Measurements from ENCODE around the gene ZNF70. TPM values are rescaled to one million over a fixed set of nuclear protein-coding genes. Genes with fewer than 3 reads are reported as not detected.
A peak's percentile ranks its signal among the peaks of the same experiment; 100 is the strongest.

Gene ZNF70
- total RNA-seq = 1 to 10 TPM; 1.2 to 1.3 TPM

DNA sequence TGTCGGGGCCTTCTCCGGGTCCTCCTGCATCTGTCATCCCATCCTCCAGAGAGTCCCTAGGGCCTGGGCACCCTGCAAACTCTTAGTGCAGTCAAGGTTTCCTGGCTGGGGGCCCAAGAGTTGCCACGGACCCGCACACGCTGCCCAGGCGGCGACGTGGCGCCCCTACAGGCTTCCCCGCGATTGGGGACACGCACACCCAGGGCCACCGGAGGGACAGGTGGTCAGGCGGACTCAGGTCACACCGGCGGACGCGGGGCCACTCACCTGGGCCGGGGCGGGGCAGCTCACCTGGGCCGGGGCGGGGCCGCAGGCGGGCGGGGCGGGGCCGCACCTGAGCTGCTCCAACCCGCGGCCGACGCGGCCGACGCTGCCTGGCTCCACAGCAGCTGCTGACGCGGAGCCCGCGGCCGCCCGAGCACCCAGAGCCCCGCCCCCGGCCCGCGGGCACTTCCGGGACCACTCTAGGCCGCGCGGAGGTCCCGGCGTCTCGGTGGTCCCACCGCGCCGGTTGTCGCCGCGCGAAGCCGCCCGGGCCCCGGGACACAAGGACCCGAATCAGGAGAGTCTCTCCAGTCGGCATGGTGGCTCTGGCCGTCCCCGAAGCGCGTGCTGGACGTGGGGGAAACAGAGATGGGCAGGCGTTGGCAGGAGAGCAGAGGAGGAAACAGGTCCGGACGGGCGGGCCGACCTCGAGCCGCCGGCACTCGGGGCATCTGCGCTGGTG, at the start of gene ZNF70:
ZNF70 (minus strand) TSS at position 399 of the 727 bp plus-strand sequence. CDS start 5,972 bp downstream, outside the sequence.
- Mint-ChIP-seq H3K4me3 (peak within 1 kb of the TSS; percentile 72), H3K27me3 (no peaks in the 10 kb centered on the region), H3K9me3 (no peaks in the 10 kb centered on the region), H3K27ac (peak within 1 kb of the TSS; percentile 8), H3K4me1 (ENCODE audit: low read depth) (peaks cover 12% of the 10 kb centered on the region), H3K36me3 (peaks cover 3% of the 10 kb centered on the region)
- intact Hi-C loops (cut with micrococcal nuclease) = loop anchor here (1.0 kb wide), 1 partner anchor 36 kb away; no protein-coding TSS in a partner anchor
- ChIA-PET CTCF (interaction anchor here (0.6 to 1.4 kb wide), 3 partner anchors 99 to 123 kb away, joined by 3 read pairs; no protein-coding TSS in a partner anchor), POLR2A (interaction anchor here (0.6 kb wide), 3 partner anchors 9 to 36 kb away, joined by 3 to 4 read pairs (median 3); partner anchors contain the start of gene SMARCB1)
- peak; percentile 85 for DNase-seq

DNA sequence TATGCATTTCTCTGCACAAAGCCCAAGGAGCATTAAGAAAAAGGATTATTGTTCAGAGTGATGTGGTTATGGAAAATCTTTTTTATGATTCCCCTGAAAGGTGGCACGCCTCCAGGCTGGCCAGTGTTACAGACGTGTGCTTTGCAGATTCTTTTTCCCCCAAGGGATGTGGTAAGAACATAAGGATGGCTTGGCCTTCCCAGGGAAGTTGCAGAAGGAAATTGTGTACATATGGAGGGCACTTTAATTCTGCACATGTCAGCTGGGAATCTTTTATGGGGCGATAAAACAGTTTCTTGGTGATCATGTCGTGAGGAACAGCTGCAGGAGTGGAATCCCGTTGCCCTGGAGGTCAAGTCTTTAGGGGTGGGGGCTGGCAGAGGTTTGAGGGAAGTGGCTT, 45.5 kb upstream of the ZNF70 start:
- H3K9me3 Mint-ChIP-seq = no peaks in the 10 kb centered on the region
- H3K36me3 Mint-ChIP-seq = peaks cover 28% of the 10 kb centered on the region
- intact Hi-C loops (cut with micrococcal nuclease) = no loop called here
- H3K4me1 Mint-ChIP-seq (ENCODE audit: low read depth) = no peaks in the 10 kb centered on the region
- no peak overlapping the region for H3K4me3 Mint-ChIP-seq
- H3K27ac Mint-ChIP-seq = no peak overlapping the region
- no peak for DNase-seq
- no peaks in the 10 kb centered on the region for H3K27me3 Mint-ChIP-seq
- ChIA-PET POLR2A (no interaction called here), CTCF (no interaction called here)

GRCh38 chr22:23793326-23793725, 42.4 kb upstream of the ZNF70 start:
- DNase-seq = no peak
- Mint-ChIP-seq H3K36me3 (peaks cover 15% of the 10 kb centered on the region), H3K27ac (no peak overlapping the region), H3K4me1 (ENCODE audit: low read depth) (peaks cover 11% of the 10 kb centered on the region), H3K9me3 (no peaks in the 10 kb centered on the region), H3K27me3 (no peaks in the 10 kb centered on the region), H3K4me3 (no peak overlapping the region)
- POLR2A ChIA-PET = no interaction called here
- CTCF ChIA-PET = interaction anchor here (0.6 kb wide), 1 partner anchor 72 kb away, joined by 3 read pairs; no protein-coding TSS in a partner anchor
- intact Hi-C loops (cut with micrococcal nuclease) = no loop called here

GRCh38 chr22:23791738-23792645, 41.1 kb upstream of the ZNF70 start:
- CTCF ChIA-PET = no interaction called here
- H3K27me3 Mint-ChIP-seq = no peaks in the 10 kb centered on the region
- intact Hi-C loops (cut with micrococcal nuclease) = no loop called here
- DNase-seq = no peak
- POLR2A ChIA-PET = no interaction called here
- H3K36me3 Mint-ChIP-seq = peaks cover 10% of the 10 kb centered on the region
- H3K27ac Mint-ChIP-seq = no peak overlapping the region
- H3K9me3 Mint-ChIP-seq = no peaks in the 10 kb centered on the region
- no peak overlapping the region for H3K4me3 Mint-ChIP-seq
- H3K4me1 Mint-ChIP-seq (ENCODE audit: low read depth) = peaks cover 18% of the 10 kb centered on the region

- peaks cover 25% of the 10 kb centered on the region for H3K4me1 Mint-ChIP-seq (ENCODE audit: low read depth)
- intact Hi-C loops (cut with micrococcal nuclease) = no loop called here
- ChIA-PET POLR2A (no interaction called here), CTCF (no interaction called here)
- H3K27ac Mint-ChIP-seq = no peak overlapping the region
- H3K4me3 Mint-ChIP-seq = no peak overlapping the region
- H3K27me3 Mint-ChIP-seq = no peaks in the 10 kb centered on the region
- peaks cover 3% of the 10 kb centered on the region for H3K36me3 Mint-ChIP-seq
- H3K9me3 Mint-ChIP-seq = no peaks in the 10 kb centered on the region
- DNase-seq = no peak
Observed at GRCh38 chr22:23790819-23791737, 40.2 kb upstream of the ZNF70 start.

- Mint-ChIP-seq H3K9me3 (no peaks in the 10 kb centered on the region), H3K27ac (no peak overlapping the region), H3K27me3 (no peaks in the 10 kb centered on the region), H3K4me1 (ENCODE audit: low read depth) (peaks cover 25% of the 10 kb centered on the region), H3K36me3 (peaks cover 2% of the 10 kb centered on the region), H3K4me3 (no peak overlapping the region)
- intact Hi-C loops (cut with micrococcal nuclease) = loop anchor here (5.0 kb wide), 1 partner anchor 68 kb away; the partner anchor contains the start of gene SLC2A11
- no peak for DNase-seq
- ChIA-PET CTCF (interaction anchor here (1.0 to 2.4 kb wide), 2 partner anchors 60 kb away, joined by 3 to 9 read pairs; no protein-coding TSS in a partner anchor), POLR2A (interaction anchor here (0.5 kb wide), 2 partner anchors 30 to 221 kb away, joined by 4 read pairs; no protein-coding TSS in a partner anchor)
Observed at GRCh38 chr22:23789638-23790037, 38.7 kb upstream of the ZNF70 start.

- H3K4me3 Mint-ChIP-seq = no peak overlapping the region
- CTCF ChIA-PET = interaction anchor here (2.4 kb wide), 1 partner anchor 61 kb away, joined by 9 read pairs; no protein-coding TSS in a partner anchor
- no peaks in the 10 kb centered on the region for H3K9me3 Mint-ChIP-seq
- POLR2A ChIA-PET = interaction anchor here (0.5 kb wide), 2 partner anchors 30 to 222 kb away, joined by 4 read pairs; no protein-coding TSS in a partner anchor
- intact Hi-C loops (cut with micrococcal nuclease) = loop anchor here (5.0 kb wide), 1 partner anchor 68 kb away; the partner anchor contains the start of gene SLC2A11
- H3K27me3 Mint-ChIP-seq = no peaks in the 10 kb centered on the region
- H3K27ac Mint-ChIP-seq = no peak overlapping the region
- H3K4me1 Mint-ChIP-seq (ENCODE audit: low read depth) = peaks cover 25% of the 10 kb centered on the region
- no peak for DNase-seq
- peaks cover 2% of the 10 kb centered on the region for H3K36me3 Mint-ChIP-seq
Observed at GRCh38 chr22:23789121-23789520, 38.2 kb upstream of the ZNF70 start.

GRCh38 chr22:23787910-23788309, 37.0 kb upstream of the ZNF70 start:
- Mint-ChIP-seq H3K27me3 (no peaks in the 10 kb centered on the region), H3K27ac (peak overlapping the region; percentile 79), H3K9me3 (no peaks in the 10 kb centered on the region), H3K4me1 (ENCODE audit: low read depth) (peaks cover 25% of the 10 kb centered on the region), H3K4me3 (peak overlapping the region; percentile 86), H3K36me3 (no peaks in the 10 kb centered on the region)
- intact Hi-C loops (cut with micrococcal nuclease) = loop anchor here (1.0 to 5.0 kb wide), 6 partner anchors 15 to 223 kb away; partner anchors contain the start of genes CABIN1, DERL3, MIF and MMP11
- ChIA-PET POLR2A (interaction anchor here (0.6 to 2.4 kb wide), 4 partner anchors 9 to 126 kb away, joined by 3 to 8 read pairs (median 4); partner anchors contain the start of gene MMP11), CTCF (interaction anchor here (0.8 to 2.4 kb wide), 2 partner anchors 62 to 106 kb away, joined by 3 to 9 read pairs; no protein-coding TSS in a partner anchor)
- no peak for DNase-seq

DNA sequence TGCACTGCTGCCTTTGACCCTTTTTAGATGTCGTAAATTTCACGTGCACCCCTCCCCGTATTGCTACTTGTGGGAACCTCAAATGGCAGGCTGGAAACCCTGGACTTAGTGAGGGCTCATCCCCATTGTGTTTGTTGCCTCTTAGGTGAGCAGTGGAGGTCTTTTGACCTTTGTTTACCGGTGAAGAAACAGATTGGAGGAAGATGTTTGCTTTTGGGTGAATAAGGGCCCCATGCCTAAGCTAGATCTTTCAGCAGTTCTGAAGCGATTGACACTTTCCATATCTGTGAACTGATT, 36.6 kb upstream of the ZNF70 start:
- intact Hi-C loops (cut with micrococcal nuclease) = loop anchor here (1.0 to 5.0 kb wide), 6 partner anchors 15 to 224 kb away; partner anchors contain the start of genes CABIN1, DERL3, MIF and MMP11
- DNase-seq = no peak
- peak overlapping the region; percentile 86 for H3K4me3 Mint-ChIP-seq
- no peaks in the 10 kb centered on the region for H3K36me3 Mint-ChIP-seq
- peaks cover 25% of the 10 kb centered on the region for H3K4me1 Mint-ChIP-seq (ENCODE audit: low read depth)
- H3K27ac Mint-ChIP-seq = peak overlapping the region; percentile 79
- H3K9me3 Mint-ChIP-seq = no peaks in the 10 kb centered on the region
- ChIA-PET CTCF (interaction anchor here (0.8 to 2.4 kb wide), 3 partner anchors 13 to 106 kb away, joined by 3 to 9 read pairs (median 3); no protein-coding TSS in a partner anchor), POLR2A (interaction anchor here (0.6 to 2.4 kb wide), 5 partner anchors 10 to 126 kb away, joined by 3 to 8 read pairs (median 3); partner anchors contain the start of genes MIF and MMP11)
- no peaks in the 10 kb centered on the region for H3K27me3 Mint-ChIP-seq

GRCh38 chr22:23786752-23787599, 36.1 kb upstream of the ZNF70 start, which contains the start of gene SMARCB1:
SMARCB1 (plus strand) TSS chr22:23786966; CDS start chr22:23787170, 204 bp downstream.
- CTCF ChIA-PET = interaction anchor here (0.5 to 2.4 kb wide), 5 partner anchors 13 to 106 kb away, joined by 3 to 9 read pairs (median 3); no protein-coding TSS in a partner anchor

More at GRCh38 chr22:23786752-23787599, 36.1 kb upstream of the ZNF70 start, which contains the start of gene SMARCB1:
- POLR2A ChIA-PET = interaction anchor here (0.9 to 2.4 kb wide), 6 partner anchors 15 to 127 kb away, joined by 3 to 8 read pairs (median 4); partner anchors contain the start of genes MIF, MMP11 and ZNF70
- Mint-ChIP-seq H3K36me3 (no peaks in the 10 kb centered on the region), H3K27ac (peak within 1 kb of the TSS; percentile 94), H3K4me3 (peak within 1 kb of the TSS; percentile 86), H3K27me3 (no peaks in the 10 kb centered on the region), H3K4me1 (ENCODE audit: low read depth) (peaks cover 25% of the 10 kb centered on the region), H3K9me3 (no peaks in the 10 kb centered on the region)
- intact Hi-C loops (cut with micrococcal nuclease) = loop anchor here (1.0 to 5.0 kb wide), 6 partner anchors 14 to 224 kb away; partner anchors contain the start of genes CABIN1, DERL3, MIF and MMP11
- peak; percentile 93 for DNase-seq
